Kidney epithelial cell (primary cell): ENCODE data around the gene TSPAN16. TPM values are rescaled to one million over a fixed set of nuclear protein-coding genes. Genes with fewer than 3 reads are reported as not detected.

Source experiments
- DNase-seq: peaks from one replicate; pipeline ENCODE4 v3.0.0-alpha.2; 2010; ENCODE audit warnings: low read depth
- H3K27me3 ChIP-seq: 2 replicates; pipeline ENCODE4 v1.6.0; 2011; ENCODE audit warnings: low read length; ENCODE audit not compliant: control insufficient read depth, insufficient read depth
- H3K36me3 ChIP-seq: 2 replicates; pipeline ENCODE4 v1.5.1; 2011; ENCODE audit warnings: low read length; ENCODE audit not compliant: control insufficient read depth, insufficient read depth
- H3K4me3 ChIP-seq: 2 replicates; pipeline ENCODE4 v1.5.1; 2011; ENCODE audit warnings: low read depth, mild to moderate bottlenecking, control low read depth, low read length
- CTCF ChIP-seq: IDR thresholded peaks from 2 replicates; pipeline ENCODE4 v1.5.1; 2011; ENCODE audit warnings: mild to moderate bottlenecking, moderate library complexity, low read length, control low read depth, inconsistent platforms; ENCODE audit not compliant: insufficient read depth, poor library complexity, severe bottlenecking
- total RNA-seq: library from RNA; depleted of rRNA; stranded (reverse); fragments of >200 nt; gene quantifications from 2 replicates; pipeline ENCODE4 v1.2.3, GENCODE V29; 2015

Gene TSPAN16
- total RNA-seq, 1 donor from 2014 or later = not detected

- H3K36me3 ChIP-seq = no peaks in the 10 kb centered on the region
- no peak overlapping the region for H3K4me3 ChIP-seq
- no peak for DNase-seq
- no peaks in the 10 kb centered on the region for H3K27me3 ChIP-seq
- no peak for TF ChIP-seq CTCF
These were observed 11.4 kb upstream of the TSPAN16 start for GRCh38 chr19:11284515-11284914.

- no peaks in the 10 kb centered on the region for H3K36me3 ChIP-seq
- DNase-seq = no peak
- H3K27me3 ChIP-seq = no peaks in the 10 kb centered on the region
- H3K4me3 ChIP-seq = no peak overlapping the region
- no peak for TF ChIP-seq CTCF
These were observed 9.5 kb upstream of the TSPAN16 start for GRCh38 chr19:11286312-11286974.

- Histone ChIP-seq H3K27me3 (no peaks in the 10 kb centered on the region), H3K36me3 (no peaks in the 10 kb centered on the region), H3K4me3 (no peak overlapping the region)
- TF ChIP-seq CTCF = peak; percentile 51
- no peak for DNase-seq
These were observed 7.6 kb upstream of the TSPAN16 start for GRCh38 chr19:11288349-11288748.

- Histone ChIP-seq H3K27me3 (no peaks in the 10 kb centered on the region), H3K36me3 (no peaks in the 10 kb centered on the region), H3K4me3 (no peak overlapping the region)
- DNase-seq = no peak
- no peak for TF ChIP-seq CTCF
These were observed 5.7 kb upstream of the TSPAN16 start for GRCh38 chr19:11290256-11290655.

GRCh38 chr19:11291415-11291814 is 4.5 kb upstream of the TSPAN16 start:
- no peak overlapping the region for H3K4me3 ChIP-seq
- H3K36me3 ChIP-seq = no peaks in the 10 kb centered on the region
- no peak for DNase-seq
- TF ChIP-seq CTCF = no peak
- H3K27me3 ChIP-seq = no peaks in the 10 kb centered on the region

GRCh38 chr19:11291991-11292390 is 4.0 kb upstream of the TSPAN16 start:
- H3K36me3 ChIP-seq = no peaks in the 10 kb centered on the region
- H3K27me3 ChIP-seq = no peaks in the 10 kb centered on the region
- no peak for TF ChIP-seq CTCF
- no peak for DNase-seq
- H3K4me3 ChIP-seq = no peak overlapping the region
